Activated CD4-positive, alpha-beta T cell treated with anti-CD3 and anti-CD28 coated beads for 4 hours (primary cell): Measurements from ENCODE around the gene CALU.

ENCODE experiments used
- DNase-seq, 2 donors: peaks; one replicate each; pipeline ENCODE4 v3.0.0-alpha.2; 2020

CALU gene

GRCh38 chr7:128752251-128752650, 13.1 kb downstream of the CALU start:
- no peak for DNase-seq

DNA sequence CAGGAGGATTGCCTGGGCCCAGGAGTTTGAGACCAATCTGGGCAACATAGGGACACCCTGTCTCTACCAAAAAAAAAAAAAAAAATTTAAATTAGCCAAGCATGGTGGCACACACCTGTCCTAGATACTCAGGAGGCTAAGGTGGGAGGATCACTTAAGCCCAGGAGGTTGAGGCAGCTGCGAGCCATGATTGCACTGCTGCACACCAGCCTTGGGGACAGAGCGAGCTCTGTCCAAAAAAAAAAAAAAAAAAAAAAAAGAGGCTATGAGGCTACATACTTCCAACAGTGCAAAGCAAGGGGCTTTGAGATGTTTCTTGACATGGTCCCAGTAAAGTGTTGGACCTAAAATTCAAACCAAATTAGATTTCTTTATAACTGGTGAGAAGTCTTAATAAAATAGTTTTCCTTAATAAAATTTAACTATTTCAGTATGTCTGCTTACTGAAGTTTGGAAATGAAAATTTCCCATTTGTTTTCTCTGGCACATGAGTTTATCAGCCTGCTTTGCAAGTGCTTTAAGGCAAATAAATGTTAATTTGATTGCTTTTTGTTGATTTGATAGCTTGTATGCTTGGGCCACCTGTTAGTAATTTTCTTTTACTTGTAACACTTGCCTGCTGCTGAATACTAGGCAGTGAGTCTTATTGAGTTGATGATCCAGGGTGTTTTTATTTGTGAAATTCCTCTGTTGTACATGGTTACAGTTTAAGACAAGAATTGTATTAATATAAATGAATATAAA, 16.1 kb downstream of the CALU start:
- DNase-seq: no peak

DNA sequence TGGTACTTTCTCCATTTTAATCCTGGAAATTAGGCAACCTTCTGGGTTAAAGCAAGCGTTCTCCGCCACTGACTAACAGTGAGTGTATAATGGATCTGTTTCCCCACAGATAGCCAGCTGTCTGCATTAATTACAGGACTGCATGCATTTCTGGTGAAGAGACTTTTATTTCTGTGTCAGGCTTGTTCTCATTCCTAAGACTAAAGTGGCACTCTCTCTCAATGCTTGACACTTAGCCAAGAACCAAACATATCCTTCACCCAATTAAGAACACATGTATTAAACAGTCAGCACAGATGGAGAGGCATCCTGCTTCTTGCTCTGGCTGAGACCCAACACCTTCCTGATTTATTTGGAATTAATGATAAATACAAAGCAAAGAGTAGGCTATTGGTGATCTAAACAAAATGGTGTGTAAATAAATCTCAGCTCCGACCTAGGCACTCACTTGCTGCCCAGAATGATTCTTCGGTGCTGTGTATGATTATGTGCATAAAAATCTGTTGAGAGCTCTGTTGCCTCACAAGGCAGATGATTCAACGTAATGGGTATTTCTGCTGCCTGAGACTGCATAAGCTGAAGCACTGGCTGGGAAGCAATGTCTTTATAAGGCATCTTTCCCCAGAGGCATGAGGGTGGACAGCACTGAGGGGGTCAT, 16.8 kb downstream of the CALU start:
- no peak for DNase-seq

- no peak for DNase-seq
Observed at GRCh38 chr7:128757203-128757602, 18.0 kb downstream of the CALU start.

DNA sequence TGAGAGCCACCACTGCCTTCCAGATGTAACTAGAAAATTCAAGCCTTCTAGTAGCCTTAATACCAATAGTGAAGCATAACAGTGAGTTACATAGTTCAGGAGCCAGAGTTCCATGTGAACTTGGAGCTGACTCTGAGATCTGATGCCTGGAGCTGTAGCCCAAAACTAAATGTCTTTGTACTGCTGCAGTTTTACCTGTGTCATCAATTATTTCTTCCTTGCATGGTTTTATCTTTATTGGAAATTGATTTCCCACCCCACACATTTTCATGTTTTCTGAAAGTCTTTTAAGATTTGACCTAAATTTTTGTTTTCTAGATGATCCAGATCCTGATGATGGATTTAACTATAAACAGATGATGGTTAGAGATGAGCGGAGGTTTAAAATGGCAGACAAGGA, 19.4 kb downstream of the CALU start:
- DNase-seq: no peak

DNA sequence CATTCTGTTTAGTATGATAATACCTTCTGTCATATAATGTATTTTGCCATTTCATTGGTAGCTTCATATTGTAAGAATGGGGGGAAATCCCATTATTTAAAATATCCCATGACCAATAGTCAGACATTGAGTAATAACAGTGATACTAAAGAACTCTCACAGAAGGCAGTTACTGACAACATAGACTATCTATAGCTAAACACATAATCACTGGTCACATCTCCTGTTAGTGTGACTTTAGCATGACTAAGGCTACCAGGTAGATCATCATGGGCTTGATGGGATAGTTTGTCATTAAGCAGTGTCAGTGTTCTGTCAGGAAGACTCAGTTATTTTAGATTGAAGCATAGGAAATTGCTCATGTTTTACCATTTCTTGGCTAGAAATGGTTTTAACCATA, 20.1 kb downstream of the CALU start:
- DNase-seq: no peak

GRCh38 chr7:128763541-128763940, 24.4 kb downstream of the CALU start:
- no peak for DNase-seq

GRCh38 chr7:128767475-128768110, 28.4 kb downstream of the CALU start:
- no peak for DNase-seq

DNA sequence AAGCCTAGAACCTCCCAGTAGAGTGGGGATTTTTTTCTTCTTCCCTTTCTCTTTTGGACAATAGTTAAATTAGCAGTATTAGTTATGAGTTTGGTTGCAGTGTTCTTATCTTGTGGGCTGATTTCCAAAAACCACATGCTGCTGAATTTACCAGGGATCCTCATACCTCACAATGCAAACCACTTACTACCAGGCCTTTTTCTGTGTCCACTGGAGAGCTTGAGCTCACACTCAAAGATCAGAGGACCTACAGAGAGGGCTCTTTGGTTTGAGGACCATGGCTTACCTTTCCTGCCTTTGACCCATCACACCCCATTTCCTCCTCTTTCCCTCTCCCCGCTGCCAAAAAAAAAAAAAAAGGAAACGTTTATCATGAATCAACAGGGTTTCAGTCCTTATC, 31.1 kb downstream of the CALU start:
- DNase-seq: no peak

- no peak for DNase-seq
Observed at GRCh38 chr7:128773604-128774003, 34.4 kb downstream of the CALU start.

DNA sequence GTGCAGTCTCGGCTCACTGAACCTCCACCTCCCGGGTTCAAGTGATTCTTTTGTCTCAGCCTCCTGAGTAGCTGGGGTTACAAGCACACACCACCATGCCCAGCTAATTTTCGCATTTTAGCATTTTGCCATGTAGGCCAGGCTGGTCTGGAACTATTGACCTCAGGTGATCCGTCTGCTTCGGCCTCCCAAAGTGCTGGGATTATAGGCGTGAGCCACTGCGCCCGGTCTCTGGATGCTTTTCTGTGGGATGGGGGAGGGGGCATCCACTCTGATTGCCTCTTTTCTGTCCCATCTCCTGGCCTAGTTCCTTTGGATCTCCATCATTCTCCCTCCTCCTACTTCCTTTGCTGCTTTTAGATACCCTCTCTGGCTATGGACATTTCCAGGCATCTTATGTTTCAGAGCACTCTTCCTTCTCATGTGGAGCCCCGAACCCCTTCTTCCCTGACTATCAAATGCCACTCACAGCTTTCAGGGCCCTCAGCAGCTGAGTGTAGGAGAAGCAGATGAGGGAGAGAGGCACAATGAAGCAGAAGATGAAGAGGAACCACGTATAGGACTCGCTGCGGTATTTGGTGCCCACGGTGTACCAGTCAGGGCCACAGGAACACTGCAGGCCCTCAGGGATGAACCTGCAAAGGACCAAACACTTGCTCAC, 35.0 kb downstream of the CALU start:
- DNase-seq: no peak

- DNase-seq: no peak
Observed at GRCh38 chr7:128774921-128775320, 35.8 kb downstream of the CALU start.

DNA sequence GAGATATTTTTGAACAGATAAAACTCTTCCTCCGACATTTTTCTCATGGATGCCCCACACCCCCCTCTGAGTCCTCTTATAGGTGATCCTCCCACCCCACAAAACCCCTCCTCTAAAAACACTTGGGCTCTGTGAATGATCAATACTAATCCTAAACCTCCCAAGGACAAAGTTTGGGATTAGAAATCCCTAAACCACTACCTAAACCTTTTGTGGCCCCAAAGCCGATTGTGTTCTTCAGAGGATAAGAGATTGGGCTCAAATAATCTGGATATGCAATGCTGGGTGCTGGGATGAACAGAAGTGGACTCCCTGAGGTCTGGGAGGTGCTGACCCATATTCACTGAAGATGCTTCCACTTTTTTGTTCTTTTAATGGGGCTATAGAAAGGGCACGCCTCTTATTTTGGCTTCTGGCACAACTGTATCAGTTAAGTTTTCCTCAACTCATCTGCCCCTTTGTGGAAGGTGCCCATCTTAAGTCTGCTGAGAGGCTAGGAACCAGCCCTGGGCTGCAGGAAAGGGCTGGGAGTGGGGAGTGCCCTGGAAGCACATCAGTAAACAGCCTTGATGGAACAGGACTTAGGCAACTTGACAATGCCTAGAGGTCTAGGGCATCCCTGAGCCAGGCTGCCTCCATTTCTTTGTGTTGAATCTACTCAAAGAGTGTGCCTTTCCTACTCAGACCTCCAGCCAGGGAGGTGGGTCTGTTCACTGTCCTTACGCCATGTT, 36.8 kb downstream of the CALU start, which contains the start of gene OPN1SW:
Gene OPN1SW, minus strand, starts transcription at position 51 of the 731 bp plus-strand sequence. Its CDS starts 13 bp downstream, at position 38.
- no peak for DNase-seq

DNA sequence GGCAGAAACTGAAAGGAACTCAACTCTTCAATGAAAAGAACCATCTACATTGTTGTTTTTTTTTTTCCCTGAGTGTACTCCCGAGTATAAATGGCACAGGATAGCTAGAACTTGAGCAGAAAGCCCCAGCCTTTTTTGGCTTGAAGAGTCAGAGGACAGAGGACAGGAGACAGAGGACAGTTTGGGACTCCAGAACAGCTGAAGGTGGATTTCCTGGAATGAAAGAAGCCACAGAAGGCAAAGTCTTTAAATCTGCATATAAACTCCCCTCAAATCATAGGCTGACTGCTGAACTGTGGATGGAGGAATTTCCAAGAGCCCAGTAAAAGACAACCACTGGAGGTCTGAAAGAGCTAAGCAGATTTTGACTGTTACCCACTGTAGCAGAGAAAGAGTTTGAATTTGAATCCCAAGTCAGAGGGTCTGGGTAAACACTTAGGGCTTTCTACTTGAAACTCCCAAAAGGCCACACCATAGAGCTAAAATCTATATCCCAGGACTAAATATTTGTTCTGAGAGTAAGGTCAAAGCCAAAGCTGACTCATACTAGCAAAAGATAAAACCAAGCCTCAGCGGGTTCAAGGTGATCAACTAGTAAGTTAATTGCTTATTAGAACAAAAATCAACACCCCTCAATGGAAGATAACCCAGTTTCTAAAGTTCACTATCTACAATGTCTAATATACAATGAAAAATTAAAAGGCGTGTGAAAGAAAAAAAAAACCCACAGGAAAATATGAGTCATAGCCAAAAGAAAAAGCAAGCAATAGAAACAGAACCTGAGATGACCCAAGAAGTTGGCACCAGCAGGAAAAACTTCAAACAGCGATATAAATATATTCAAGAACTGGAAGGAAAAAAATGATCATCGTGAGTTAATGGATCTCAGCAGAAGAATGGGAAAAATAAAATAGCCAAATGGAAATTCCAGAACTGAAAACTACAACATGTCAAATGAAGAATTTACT, 38.3 kb downstream of the CALU start:
- no peak for DNase-seq

GRCh38 chr7:128778946-128779345, 39.8 kb downstream of the CALU start:
- no peak for DNase-seq

DNA sequence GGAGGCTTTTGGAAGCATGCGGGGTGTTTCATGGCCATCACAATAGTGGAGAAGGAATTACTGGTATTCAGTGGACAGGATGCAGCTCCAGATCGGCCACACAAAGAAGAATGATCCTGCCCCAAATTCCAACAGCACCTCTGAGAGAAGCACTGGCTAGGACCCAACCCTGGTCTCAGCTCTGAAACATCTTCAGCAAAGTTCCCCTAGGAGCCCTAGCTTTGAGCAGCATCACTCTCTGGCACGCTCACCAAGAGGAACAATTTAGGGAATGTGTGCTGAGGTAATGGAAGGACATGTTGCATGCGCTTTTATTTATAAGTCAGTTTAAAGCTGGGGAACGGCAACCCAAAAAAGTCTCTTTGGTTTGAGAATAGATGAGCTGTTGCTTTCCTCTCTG, 42.0 kb downstream of the CALU start:
- DNase-seq: no peak

DNA sequence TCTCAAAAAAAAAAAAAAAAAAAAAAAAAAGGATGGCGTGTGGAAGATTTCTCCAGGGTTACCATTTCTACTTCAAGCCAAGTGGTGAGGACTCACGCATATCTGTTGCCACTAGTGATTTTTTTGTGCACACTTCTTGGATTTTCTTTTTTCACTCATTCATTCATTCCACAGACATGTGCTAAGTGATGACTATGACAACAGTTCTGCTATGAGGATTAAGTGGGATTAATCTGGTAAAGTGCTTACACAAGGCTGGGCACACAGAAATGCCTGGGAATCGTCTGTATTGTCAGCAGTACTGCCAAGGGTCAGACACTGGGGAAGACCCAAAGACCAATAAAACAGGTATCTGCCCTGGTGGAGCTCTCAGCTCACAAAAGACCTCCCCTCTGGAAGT, 42.7 kb downstream of the CALU start:
- no peak for DNase-seq

DNA sequence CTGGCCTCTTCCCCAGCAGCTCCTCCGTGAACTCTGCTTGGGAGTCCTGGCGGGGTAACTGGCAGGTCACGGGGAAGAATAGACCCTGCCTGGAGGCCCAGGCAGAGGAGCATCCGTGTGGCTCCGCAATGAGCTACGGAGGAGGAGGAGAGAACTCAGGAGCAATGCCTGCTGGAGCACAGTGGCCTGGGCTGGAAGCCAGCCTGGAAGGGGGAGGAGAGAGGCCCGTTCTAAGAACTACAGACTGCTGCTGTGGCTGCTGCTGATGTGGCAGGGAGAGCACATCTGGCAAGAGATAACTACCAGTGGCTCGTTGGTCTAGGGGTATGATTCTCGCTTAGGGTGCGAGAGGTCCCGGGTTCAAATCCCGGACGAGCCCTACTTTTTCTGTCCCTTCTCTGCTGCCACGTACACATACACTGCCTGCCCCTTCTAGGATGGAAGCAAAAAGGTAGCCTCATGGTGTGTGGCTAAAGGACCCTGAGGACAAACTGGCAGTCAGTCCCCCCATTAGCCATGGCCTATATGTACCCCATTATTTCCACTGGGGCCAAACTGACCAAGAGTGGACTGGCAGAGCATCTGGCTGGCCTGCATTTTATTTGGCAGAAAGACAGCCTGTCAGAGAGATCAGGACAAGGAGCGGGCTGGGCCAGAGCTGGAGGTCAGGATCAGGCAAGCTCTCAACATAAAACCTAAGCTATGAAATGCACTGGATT, 44.1 kb downstream of the CALU start:
- DNase-seq: no peak

- DNase-seq: no peak
Observed at GRCh38 chr7:128785738-128786137, 46.6 kb downstream of the CALU start.

DNA sequence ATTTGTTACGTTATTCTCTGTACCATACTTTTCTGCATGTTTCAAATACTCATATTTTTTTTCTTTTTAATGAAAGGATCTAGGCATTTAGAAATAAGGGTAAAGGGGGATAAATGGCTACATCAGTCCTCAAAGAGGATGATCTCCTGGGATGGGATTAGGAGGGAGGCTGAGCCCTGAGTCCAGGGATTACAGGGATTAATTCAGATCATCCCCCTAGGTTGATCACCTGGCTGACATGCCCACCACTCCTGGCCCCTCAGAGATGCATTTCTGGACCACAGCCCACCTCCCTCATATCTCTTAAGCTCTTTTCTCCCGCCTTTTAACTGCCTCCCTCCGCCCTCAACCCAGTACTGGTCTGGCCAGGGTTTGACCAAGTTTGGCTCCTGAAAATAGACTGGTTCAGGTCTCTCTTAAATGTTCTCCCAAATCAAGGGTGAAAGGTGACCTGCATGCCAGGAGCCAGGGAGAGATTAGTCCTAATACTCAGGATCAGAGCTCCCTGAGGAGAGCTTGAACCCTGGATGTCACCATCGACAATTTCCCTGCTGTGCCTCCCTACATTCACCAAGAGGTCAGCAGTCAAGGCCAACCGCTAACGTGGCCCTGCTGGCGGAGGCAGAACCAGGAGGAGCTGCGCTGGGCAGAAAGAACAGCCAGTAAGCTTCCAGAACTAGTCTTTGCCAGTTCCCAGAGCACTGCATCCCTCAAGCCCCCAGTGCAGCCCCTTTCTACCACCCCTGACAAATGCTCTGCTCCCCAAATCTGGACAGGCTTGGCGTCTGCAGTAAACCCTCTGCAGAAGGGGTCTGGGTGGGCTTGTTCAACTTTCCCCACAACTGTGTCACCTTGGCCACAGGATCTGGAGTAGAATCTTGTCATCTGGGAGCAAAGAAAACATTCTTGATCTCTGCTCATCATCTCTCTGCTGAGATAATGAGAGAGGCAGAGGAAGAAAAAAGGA, 49.6 kb downstream of the CALU start:
- no peak for DNase-seq
